Hematopoietic multipotent progenitor cell treated with erythropoietin and hydrocortisone succinate and interleukin-3 and kit ligand, for 8 days (in vitro differentiated cells): ENCODE results near the gene ZCCHC14.

Experiments used
- DNase-seq: peaks from one replicate; pipeline ENCODE4 v3.0.0-alpha.2; 2015

Gene ZCCHC14

DNA sequence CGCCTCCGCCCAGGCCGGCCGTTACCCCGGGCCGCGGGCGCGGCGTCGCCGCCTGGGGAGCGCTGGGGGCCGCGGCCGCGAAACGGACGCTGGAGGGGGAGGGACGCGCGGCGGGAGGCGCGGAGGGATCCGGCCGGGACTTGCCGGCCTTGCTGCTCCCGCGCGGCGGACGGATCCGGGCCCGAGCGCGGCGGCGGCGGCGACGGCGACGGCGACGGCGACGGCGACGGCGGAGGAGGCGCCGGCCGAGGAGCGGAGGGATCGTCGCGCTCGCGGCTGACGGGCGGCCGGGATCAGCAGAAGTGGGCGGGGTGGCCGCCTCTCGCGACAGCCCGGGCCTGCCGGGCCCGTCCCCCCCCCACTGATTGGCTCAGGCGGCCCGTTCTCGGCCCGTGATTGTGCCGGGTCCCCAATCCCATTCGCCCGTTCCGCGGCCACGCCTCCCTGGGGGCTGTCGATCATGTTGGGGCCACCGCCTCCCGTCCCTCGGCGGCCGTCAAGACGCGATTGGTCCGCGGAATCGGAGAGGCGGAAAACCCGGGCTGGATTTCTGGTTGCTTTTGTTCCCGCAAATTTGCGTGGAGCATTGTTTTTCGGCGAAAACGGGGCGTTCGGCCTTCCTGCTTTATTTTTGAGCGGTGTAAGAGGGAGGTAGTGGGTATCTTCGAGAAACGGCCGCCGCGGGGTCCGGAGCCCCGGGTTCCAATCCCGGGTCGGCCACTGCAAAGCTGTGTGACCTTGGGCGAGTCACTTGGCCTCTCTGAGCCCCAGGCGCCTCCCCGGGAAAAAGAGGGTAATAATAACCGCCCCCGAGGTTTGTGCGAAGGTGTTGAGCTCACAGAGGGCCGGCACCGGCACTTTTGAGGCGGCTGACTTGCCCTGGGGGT, at the start of gene ZCCHC14:
Gene ZCCHC14, minus strand, starts transcription at position 304 of the 887 bp plus-strand sequence. CDS start 786 bp downstream, outside the sequence.
- DNase-seq: peak; percentile 96

DNA sequence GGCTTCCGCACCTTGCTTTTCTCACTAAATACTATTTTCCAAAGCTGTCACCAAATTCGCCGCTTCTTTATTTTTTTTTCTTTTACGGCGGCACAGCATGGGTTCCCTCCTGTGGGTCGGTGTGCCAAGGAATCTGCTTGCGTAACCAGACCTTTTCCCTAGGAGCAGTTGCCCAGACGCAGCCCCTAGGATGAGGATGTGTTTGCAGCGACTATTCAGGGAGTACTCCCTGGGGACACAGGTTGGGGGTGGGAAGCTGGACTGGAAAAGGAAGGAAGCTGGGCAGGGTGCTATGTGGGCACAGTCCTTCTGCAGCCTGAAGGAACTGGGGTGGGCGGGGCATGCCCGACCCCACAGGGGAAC, 49.0 kb upstream of the ZCCHC14 start:
- no peak for DNase-seq

DNA sequence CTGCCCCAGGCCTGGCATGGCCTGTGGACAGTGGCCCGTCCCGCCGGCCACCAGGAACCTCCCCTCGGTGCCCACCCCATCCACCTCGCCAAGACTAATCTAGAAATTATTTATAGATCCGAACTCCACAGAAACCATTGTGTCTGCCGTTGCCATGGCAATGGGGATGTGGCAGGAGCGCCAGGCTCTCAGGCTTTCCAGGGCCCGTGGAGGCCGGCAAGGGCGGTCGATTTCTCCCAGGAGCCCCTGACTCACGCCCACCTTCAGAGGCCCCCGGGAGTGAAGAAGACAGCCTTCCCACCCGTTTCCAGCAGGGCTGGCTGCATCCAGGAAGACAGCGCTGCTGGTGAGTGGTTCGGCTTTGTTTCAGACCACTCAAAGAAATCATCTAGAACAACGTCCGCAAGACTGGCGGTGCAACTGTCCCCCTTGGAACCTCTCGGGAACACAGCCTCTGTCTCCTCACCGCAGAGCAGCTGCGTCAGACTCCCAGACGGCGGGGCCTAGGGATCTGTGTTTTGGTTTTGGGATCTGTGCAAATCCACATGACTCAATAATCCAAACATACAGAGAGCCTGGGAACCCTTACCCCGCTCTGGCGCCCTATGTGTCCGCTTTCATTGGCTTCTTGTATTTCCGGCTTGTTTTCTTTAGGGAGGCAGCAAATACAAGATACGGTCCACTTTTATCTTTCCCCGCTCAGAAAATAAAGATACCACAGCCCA, 48.5 kb upstream of the ZCCHC14 start:
- no peak for DNase-seq

DNA sequence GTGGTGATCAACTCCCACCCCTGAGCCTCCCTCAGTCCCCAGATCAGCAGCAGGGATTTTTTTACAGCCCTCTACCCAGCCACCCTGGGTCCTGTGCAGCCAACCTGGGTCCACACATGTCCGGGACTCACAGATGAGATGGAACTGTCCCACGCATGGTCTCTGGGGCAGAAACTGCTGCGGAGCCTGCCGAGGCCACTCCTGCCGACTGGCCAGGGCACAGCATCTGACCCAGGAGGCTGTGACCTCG, 48.0 kb upstream of the ZCCHC14 start:
- DNase-seq: no peak

DNA sequence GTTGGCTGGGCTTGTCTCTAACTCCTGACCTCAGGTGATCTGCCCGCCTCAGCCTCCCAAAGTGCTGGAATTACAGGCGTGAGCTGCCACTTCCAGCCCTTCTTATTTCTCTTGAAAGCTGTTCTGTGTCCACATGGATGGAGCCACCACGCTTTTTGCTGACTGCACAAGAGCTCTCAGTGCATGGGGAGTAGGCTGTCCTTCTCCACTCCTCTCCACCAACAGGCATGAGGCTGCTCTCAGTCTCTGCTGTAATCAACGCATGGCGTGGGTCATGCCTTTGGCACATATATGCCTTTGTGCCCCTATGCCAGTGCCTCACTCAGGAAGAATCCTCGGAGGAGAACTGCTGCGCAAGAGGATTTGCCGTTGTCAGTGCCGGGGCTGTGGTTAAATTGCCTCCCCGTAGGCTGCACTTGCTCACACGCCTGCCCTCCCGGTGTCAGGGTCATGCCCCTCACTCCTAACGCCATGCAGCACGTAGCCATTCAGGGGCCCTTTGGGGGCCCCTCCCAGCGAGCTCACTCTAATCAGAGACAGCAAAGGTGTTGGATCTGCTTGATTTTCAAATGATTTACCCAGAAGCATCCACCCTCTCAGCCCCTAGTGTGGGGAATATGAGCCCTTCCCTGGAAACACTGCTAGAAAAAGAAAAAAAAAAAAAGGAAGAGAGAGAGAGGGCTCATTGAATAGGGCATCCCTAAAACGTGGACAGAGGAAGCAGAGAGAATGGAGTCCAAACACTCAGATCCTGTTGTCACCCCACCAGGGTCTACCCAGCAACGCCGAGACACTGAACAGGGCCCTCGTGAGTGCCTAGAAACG, 47.5 kb upstream of the ZCCHC14 start:
- no peak for DNase-seq

DNA sequence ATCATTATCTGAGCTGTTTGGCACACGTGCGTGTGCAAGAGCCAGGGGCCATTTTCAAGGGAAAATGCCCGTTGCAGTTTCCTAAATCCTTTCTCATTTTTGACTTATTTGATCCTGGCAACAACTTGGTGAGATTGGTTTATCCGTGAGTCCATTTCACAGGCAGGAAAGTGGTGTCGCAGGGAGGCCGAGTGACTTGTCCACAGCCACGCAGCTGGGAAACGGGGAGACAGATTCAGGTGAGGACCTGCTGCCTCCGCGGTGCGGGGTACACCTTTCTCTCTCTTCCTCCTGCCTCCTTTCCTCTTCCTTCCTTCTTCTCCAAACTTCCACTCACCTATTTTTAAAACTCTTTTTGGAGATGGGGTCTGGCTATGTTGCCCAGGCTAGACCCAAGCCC, 46.3 kb upstream of the ZCCHC14 start:
- no peak for DNase-seq

DNA sequence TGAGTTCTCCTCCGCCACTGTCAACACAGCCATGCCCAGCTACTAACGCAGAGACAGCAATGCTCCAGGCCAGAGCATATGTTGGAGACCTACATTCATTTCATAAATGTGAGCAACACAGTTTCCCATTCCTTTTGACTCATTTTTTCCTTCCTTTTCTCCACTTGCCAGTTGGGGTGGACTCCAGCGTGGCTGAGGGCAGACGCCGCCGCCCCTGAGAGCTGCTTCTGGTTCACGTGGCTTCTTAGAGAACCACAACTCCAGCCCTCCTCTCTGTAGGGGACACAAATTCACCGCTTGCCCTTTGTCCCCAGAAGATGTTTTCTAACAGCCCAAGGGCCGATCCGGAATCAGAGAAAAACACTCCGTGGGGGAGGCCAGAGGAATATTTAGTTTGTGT, 45.8 kb upstream of the ZCCHC14 start:
- DNase-seq: no peak

DNA sequence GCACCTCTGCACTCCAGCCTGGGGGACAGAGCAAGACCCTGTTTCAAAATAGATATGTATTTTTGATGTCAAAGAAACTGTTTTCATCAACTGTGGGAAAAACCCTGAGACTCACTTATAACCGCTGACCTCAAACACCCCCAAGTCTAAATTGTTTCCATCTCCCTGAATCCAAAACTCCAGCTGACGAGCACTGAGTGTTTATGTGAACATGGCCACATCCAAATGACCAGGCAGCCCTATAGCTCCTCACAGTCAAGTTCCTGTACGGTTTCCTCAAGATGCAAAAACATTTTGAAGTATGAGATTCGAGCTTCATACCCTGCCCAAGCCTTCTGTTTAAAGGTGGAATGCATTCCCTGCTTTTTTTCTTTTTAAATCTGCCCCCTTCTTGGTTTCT, 45.3 kb upstream of the ZCCHC14 start:
- no peak for DNase-seq

DNA sequence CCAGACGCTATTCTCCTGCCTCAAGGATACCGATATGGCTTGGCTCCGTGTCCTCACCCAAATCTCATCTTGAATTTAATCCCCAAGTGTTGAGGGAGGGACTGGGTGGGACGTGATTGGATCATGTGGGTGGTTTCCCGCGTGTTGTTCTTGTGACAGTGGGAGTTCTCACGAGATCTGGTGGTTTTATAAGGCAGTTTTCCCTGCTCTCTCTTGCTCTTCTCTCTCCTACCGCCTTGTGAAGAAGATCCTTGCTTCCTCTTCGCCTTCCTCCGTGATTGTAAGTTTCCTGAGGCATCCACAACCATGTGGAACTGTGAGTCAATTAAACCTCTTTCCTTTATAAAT, 43.9 kb upstream of the ZCCHC14 start:
- DNase-seq: no peak

DNA sequence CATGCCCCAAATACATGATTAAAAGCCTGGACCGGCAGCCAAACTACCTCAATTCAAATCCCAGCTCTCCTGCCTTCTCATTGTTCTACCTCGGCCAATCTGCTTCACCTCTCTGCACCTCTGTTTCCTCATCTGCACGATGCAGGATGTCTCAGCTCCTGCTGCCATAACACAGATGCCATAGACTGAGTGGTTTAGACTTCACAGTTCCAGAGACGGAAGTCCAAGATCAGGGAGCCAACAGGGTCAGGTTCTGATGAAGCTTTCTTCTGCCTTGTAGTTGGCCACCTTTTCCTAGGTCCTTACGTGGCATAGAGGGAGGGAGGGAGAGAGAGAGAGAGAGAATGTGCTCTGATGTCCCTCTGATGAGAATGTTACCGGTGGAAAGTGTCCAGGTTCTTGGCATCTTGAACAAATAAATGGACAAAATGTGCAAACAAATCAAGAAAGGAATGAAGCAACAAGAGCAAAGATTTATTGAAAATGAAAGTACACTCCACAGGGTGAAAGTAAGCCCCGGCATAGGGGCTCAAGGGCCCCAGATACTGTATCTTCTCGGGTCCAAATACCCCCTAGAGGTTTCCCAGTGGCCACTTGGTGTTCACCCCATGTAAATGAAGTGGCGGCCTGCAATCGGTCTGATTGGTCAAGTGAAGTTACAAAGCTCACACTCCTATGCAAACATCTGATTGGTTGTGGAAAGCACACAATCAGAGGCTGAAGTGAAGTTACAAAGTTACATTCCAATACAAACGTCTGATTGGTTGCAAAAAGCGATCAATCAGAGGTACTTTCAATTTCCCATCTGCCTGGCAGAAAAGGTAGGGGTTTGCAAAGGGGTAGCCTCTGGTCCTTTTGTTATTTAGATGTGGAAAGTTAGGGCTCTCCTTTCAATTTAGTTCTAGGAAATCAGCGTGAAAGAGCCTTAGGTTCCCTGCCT, 43.3 kb upstream of the ZCCHC14 start:
- DNase-seq: no peak

DNA sequence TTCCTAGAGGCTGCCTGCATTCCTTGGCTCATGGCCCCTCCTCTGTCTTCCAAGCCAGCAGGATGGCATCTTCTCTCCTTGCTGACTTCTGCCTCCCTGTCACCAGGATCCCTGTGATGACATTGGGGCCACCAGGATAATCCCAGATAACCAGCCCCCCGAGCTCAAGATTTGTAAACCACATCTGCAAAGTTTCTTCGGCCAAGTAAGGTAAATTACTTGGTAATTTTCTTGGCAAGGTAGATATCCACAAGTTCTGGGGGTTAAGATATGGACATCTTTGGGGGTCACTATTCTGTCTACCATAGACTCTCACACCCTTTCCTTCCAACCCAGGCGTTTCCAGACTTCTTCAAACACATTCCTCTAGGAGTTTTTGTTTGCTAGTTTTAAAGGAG, 42.6 kb upstream of the ZCCHC14 start:
- DNase-seq: no peak

DNA sequence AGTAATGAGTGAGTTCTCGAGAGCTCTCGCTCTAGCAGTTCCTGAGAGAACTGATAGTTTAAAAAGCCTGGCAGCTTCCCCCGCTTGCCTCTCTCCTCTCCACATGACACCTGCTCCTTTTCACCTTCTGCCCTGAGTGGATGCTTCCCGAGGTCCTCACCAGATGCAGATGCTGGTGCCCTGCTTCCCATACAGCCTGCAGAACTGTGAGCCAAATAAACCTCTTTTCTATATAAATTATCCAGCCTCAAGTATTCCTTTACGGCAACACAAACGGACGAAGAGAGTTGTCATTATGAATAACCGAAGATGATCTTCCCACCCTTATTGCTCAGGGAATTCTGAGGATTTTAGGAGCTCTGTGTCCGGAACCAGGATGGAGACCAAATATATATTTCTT, 41.9 kb upstream of the ZCCHC14 start:
- no peak for DNase-seq

DNA sequence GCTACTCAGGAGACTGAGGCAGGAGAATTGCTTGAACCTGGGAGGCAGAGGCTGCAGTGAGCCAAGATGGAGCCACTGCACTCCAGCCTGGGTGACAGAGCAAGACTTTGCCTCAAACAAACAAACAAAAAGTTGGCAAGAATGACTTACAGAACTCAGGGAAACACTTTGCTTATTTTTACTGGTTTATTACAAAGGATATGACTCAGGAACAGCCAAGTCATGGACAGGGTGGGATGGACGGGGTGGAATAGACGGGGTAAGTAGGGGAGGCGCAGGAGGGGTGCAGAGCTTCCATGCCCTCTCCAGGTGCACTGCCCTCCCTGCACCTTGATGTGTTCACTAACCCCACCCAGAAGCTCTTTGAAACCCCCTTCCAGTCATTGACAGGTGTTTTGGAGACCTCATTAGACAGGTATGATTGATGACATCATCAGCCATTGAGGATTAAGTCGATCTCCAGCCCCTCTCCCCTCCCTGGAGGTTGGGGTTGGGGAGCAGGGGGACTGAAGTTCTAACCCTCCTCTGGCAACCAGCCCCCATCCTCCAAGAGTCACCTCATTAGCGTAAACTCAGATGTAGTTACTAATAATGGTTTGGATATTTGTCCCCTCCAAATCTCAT, 41.3 kb upstream of the ZCCHC14 start:
- no peak for DNase-seq

DNA sequence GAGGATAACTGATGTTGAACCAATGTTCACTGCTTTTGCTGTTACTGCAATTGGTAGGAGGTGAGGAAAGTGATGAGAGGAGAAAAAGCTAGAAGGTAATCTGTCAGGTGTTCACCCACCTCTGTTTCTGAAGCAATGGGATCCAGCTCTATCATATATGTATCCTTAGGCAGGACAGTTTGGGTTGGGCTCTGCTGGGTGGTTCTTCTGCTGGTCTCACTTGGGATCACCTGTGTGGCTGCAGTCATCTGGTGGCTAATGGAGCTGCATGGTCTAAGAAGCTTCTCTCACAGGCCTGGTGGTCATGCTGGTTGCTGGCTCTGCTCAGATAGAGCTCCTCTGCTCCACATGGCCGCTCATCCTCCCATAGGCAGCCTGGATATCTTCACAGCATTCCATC, 40.2 kb upstream of the ZCCHC14 start:
- DNase-seq: no peak

DNA sequence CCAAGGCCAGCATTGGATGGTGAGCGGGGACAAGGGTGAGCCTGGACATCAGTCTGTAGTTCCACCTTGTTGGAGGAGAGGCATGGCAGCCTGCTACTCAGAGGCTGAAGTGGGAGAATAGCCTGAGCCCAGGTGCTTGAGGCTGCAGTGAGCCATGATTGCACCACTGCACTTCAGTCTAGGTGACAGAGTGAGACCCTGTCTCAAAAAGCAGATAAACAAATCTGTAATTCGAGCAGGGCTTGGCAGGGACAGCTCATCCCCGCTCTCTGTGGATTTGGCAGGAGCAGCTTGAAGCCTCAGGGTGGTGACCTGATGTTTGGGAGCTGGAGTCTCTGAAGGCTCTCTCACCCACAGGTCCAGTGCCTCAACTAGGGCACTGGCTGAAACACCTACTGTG, 38.6 kb upstream of the ZCCHC14 start:
- DNase-seq: no peak

DNA sequence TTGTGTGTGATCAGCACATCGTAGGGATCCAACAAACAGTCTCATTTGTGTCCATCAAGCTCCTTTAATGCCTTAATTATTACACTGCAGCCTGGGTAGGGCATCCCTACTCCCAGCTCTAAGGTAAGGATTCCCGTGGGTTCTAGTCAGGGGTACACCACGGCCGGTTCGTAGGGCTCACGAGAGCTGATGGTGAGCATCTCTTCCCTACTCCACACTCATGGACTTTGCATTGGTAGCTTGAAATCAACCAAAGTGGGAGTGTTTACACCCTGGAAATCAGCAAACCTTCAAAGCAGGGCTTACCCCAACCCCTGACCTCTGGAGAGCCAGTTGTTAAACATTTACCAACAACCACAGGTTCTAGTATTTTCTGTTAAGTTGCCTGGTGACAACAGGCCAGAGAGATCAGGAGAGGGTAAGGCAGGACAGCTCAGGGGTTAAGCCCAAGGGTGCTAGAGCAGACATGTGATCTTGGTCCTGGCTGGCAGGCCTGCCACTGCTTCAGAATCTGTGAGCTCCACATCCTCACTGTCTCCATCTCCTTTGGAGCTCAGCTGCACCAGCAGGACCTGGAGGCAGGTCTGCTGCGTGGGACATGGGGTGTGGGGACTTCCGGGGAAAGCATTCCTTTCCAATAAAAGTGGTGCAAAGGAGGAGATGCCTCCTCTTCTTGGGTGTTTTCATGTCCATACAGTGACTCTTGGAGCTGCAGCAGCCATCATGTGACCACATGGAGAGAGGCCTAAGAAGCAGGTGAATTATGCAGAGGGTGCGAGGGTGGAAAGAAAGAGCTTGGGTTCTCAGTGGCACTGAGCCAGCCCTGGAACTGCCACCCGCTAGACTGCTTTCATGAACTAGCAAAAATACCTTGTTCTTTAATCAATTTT, 36.1 kb upstream of the ZCCHC14 start:
- no peak for DNase-seq

DNA sequence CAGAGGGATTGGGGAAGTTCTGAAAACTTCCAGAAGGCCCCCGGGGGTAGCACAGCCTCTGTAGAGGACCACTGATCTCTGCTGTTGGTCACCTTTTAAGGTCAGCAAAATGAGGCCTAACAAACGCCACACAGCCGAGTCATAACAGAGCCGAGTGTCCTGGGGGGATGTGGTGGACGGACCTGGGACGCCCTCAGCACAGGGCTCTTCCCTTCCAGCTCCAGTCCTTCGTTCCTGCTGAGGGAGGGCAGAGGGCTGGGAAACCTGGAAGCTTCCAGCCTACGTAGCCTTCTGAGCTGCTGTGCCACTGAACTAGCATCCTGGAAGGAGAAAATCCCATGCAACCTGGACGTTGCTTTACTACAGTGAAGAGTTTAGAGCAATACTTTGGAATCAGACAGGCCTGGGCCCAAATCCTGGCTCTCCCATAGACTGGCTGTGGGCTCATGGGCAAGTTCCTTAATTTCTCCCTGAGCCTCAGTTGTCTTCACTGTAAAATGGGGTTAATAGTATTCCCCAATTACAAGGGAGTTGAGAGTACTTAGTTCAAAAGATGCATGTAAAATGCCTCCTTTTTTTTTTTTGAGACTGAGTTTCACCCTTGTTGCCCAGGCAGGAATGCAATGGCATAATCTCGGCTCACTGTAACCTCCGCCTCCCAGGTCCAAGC, 34.4 kb upstream of the ZCCHC14 start:
- no peak for DNase-seq

DNA sequence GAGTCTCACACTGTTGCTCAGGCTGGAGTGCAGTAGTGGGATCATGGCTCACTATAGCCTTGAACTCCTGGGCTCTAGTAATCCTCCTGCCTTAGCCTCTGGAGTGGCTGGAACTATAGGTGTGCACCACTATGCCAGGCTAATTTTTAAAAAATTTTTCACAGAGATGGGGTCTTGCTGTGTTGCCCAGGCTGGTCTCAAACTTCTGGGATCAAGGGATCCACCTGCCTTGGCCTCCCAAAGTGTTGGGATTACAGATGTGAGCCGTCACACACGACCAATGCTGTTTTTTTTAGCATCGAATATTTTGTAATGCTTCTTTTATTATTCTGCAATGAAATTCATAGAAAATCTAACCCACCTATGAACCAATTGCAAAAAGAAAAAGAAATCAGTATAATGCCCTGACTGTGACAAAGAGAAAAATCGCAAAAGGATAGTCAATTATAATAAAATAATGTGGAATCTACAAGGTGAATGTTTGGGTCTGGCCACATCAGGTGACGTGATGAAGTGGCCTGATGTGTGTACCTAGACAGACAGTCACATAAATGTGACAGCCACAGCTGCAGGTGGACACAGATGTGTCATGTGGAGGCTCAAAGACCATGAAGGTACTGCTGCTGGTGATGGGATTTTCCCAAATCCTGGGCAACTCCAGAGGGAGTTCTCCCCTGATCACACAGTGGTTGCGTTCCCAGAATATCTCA, 33.6 kb upstream of the ZCCHC14 start:
- no peak for DNase-seq

DNA sequence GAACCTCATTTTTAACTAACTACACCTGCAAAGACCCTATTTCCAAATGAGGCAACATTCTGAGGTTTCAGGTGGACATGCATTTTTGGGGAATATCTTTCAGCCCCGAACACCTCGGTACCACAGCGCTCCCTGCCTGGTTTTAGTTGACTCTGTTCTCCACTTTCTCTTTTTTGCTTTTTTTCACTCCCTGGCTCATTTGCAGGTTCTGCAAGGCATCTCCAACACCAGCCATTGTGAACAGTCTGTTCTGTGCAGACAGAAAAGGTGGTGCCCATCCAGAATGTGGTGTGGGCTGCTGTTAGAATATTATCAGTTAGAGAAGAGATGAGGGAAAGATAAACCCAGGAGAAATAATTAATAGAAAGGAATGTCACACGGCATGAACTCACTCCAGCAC, 32.5 kb upstream of the ZCCHC14 start:
- DNase-seq: no peak

DNA sequence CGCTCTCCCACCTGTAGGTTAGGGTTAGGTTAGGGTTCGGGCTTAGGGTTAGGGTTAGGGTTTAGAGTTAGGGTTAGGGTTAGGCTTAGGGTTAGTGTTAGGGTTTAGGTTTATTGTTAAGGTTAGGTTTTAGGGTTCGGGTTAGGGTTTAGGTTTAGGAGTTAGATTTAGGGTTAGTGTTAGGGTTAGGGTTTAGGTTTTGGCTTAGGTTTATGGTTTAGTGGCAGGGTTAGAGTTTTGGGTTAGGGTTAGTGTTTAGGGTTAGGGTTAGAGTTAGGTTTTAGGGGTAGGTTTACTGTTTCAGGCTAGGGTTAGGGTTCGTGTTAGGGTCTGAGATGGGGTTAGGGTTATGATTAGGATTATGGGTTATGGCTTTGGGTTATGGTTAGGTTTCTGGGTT, 31.6 kb upstream of the ZCCHC14 start:
- no peak for DNase-seq
